ENCODE measurements around the gene TRIM58. TPM values are rescaled to one million over a fixed set of nuclear protein-coding genes. Genes with fewer than 3 reads are reported as not detected.

Gene TRIM58
- total and polyA plus RNA-seq, 7 donors = 0.04 to 2.4 (median 0.11) TPM; not detected in 1

DNA sequence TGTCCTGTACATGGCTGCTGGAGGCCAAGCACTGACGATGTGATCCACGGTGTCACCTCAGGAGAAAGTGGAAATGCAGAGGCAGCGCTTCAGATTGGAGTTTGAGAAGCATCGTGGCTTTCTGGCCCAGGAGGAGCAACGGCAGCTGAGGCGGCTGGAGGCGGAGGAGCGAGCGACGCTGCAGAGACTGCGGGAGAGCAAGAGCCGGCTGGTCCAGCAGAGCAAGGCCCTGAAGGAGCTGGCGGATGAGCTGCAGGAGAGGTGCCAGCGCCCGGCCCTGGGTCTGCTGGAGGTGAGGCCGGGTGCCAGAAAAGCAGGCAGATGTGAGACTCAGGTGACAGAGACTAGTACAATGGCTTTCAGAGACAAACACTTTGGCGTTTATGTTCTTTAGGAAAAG is 7.7 kb downstream of the TRIM58 start:
- H3K4me1 ChIP-seq = no peaks in the 10 kb centered on the region
- ATAC-seq (no peak), DNase-seq (no peak)
- intact Hi-C loops (cut with DNase I) = no loop called here
- no peaks in the 10 kb centered on the region for H3K36me3 ChIP-seq (ENCODE audit: insufficient read depth in 1 of 2, low read depth in 1 of 2)
- H3K27me3 ChIP-seq (ENCODE audit: insufficient read depth in 3 of 3, low read length in 2 of 3) = no peaks in the 10 kb centered on the region
- H3K4me3 ChIP-seq = no peak overlapping the region
- WGBS, 3 donors = 84 to 86% (median 85%) methylated on average over 17 of the region's 17 CpGs
- no peaks in the 10 kb centered on the region for H3K9me3 ChIP-seq
- no peak overlapping the region for H3K27ac ChIP-seq
- TF ChIP-seq, protein P1, sequence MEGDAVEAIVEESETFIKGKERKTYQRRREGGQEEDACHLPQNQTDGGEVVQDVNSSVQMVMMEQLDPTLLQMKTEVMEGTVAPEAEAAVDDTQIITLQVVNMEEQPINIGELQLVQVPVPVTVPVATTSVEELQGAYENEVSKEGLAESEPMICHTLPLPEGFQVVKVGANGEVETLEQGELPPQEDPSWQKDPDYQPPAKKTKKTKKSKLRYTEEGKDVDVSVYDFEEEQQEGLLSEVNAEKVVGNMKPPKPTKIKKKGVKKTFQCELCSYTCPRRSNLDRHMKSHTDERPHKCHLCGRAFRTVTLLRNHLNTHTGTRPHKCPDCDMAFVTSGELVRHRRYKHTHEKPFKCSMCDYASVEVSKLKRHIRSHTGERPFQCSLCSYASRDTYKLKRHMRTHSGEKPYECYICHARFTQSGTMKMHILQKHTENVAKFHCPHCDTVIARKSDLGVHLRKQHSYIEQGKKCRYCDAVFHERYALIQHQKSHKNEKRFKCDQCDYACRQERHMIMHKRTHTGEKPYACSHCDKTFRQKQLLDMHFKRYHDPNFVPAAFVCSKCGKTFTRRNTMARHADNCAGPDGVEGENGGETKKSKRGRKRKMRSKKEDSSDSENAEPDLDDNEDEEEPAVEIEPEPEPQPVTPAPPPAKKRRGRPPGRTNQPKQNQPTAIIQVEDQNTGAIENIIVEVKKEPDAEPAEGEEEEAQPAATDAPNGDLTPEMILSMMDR (IDR thresholded peaks at IDR 0.05) = no peak

DNA sequence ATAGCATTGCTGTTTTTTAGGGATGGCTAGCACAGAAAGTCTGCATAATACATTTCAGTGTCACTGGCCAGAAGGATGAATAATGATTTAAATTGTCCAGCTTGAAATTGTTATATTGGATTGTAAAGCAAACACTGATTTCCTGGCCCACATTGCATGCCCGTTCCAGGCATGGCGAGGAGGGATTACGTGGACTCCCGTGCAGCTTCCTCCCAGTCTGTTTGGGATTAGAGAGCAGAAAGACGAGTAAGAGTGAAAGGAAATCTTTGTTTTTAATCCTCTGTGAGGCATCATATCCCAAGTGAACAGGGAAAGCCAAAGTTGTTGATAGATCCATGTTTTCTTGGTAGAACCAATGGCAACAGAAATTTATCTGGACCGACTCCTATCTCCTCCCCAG is 8.4 kb downstream of the TRIM58 start:
- Histone ChIP-seq H3K27ac (no peak overlapping the region), H3K4me1 (no peaks in the 10 kb centered on the region), H3K36me3 (ENCODE audit: insufficient read depth in 1 of 2, low read depth in 1 of 2) (no peaks in the 10 kb centered on the region), H3K9me3 (no peaks in the 10 kb centered on the region), H3K27me3 (ENCODE audit: insufficient read depth in 3 of 3, low read length in 2 of 3) (no peaks in the 10 kb centered on the region), H3K4me3 (no peak overlapping the region)
- no peak for ATAC-seq
- intact Hi-C loops (cut with DNase I) = no loop called here
- WGBS, 3 donors = 49 to 51% (median 50%) methylated on average over 6 of the region's 6 CpGs
- TF ChIP-seq, protein P1 (IDR thresholded peaks at IDR 0.05) = no peak
- no peak for DNase-seq

DNA sequence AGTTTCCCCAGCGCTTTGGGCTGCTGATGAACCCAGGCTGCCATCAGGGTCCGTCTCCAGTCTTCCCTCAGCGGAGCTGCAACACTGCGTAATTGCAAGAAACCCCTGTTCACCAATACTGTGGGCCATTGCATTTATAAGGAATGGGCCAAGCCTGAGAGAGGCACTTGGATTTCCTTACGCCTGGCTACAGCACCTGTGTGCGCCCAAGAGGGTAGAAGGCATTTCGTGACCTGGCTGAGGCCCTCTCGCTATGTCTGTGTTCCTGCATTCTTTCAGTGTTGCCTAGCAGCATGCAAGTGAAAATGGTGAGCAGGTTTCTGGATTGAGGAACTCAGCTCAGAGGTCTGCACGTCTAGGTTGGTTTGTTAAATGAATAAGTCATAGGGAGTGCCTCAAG is 26.4 kb downstream of the TRIM58 start:
- intact Hi-C loops (cut with DNase I) = no loop called here
- ATAC-seq (no peak), DNase-seq (no peak)
- Histone ChIP-seq H3K36me3 (ENCODE audit: insufficient read depth in 1 of 2, low read depth in 1 of 2) (no peaks in the 10 kb centered on the region), H3K27me3 (ENCODE audit: insufficient read depth in 3 of 3, low read length in 2 of 3) (no peaks in the 10 kb centered on the region), H3K9me3 (no peaks in the 10 kb centered on the region), H3K4me3 (no peak overlapping the region), H3K4me1 (no peaks in the 10 kb centered on the region), H3K27ac (no peak overlapping the region)
- 80 to 89% (median 81%) methylated on average over 9 of the region's 9 CpGs for WGBS, 3 donors
- TF ChIP-seq, protein P1 (IDR thresholded peaks at IDR 0.05) = no peak

DNA sequence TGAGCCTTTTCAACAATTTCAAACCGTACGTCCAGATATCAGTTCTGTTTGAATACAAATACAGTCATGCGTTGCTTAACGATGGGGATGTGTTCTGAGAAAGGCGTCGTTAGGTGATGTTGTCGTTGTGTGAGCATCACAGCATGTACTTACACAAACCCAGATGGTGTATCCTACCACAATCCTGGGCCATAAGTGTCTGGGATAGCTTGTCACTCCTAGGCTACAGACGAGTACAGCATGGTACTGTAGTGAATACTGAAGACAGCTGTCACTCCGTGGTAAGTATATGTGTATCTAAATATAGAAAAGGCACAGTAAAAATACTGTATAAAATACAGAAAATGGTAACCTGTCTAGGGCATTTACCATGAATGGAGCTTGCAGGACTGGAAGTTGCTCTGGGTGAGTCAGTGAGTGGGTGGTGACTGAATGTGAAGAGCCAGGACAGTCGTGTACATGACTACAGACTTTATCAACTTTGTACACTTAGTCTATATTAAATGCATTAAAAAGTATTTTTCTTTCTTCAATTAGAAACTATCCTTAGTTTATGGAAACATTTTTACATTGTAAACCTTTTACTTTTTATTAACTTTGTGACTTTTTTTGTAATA is 27.9 kb downstream of the TRIM58 start:
- TF ChIP-seq, protein P1 (IDR thresholded peaks at IDR 0.05) = no peak
- DNase-seq = no peak
- H3K9me3 ChIP-seq = no peaks in the 10 kb centered on the region
- WGBS, 3 donors = 86 to 91% (median 89%) methylated on average over 10 of the region's 10 CpGs
- no peak overlapping the region for H3K4me3 ChIP-seq
- no peak for ATAC-seq
- intact Hi-C loops (cut with DNase I) = no loop called here
- H3K36me3 ChIP-seq (ENCODE audit: insufficient read depth in 1 of 2, low read depth in 1 of 2) = no peaks in the 10 kb centered on the region
- H3K27ac ChIP-seq = no peak overlapping the region
- H3K27me3 ChIP-seq (ENCODE audit: insufficient read depth in 3 of 3, low read length in 2 of 3) = no peaks in the 10 kb centered on the region
- no peaks in the 10 kb centered on the region for H3K4me1 ChIP-seq

DNA sequence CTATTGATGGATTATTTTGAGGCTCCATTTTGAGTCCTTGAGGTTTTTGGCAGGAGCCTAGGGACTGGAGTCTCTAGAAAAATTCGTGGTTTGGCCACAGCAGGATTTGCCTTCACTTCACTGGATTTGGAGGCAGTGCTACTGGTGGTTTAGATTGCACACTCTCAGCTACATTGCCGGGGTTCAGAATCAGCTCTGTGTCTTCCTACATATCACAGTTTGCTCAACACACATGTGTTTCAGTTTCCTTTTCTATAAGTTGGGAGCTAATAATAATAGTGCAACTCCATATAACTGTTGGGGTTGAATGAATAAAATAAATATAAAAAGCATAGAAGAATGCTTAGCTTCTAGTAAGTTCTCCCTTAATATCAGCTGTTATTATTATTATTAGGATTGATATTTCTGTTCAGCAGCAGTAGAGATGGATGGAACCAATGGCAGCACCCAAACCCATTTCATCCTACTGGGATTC is 38.2 kb downstream of the TRIM58 start, which contains the start of gene OR2W3:
TSS of gene OR2W3 (plus strand) at position 425 of the 475 bp plus-strand sequence. CDS start at position 425, 0 bp downstream.
- intact Hi-C loops (cut with DNase I) = no loop called here
- 44 to 46% (median 45%) methylated on average over 2 of the region's 2 CpGs for WGBS, 3 donors
- H3K9me3 ChIP-seq = no peaks in the 10 kb centered on the region
- TF ChIP-seq, protein P1 (IDR thresholded peaks at IDR 0.05) = no peak
- no peak within 1 kb of the TSS for H3K4me3 ChIP-seq
- no peak within 1 kb of the TSS for H3K27ac ChIP-seq
- no peaks in the 10 kb centered on the region for H3K27me3 ChIP-seq (ENCODE audit: insufficient read depth in 3 of 3, low read length in 2 of 3)
- DNase-seq (no peak), ATAC-seq (no peak)
- H3K36me3 ChIP-seq (ENCODE audit: insufficient read depth in 1 of 2, low read depth in 1 of 2) = no peaks in the 10 kb centered on the region
- H3K4me1 ChIP-seq = no peaks in the 10 kb centered on the region
